GM21717 (cell line): ENCODE data around the gene JAKMIP3.

Source experiments
- ATAC-seq: cut with Tn5 transposase; IDR thresholded peaks from one replicate; pipeline ENCODE4 v1.9.1; 2021; ENCODE audit warnings: mild to moderate bottlenecking, moderate library complexity; ENCODE audit not compliant: unreplicated experiment

JAKMIP3 gene

GRCh38 chr10:132043861-132044695 lies 21.7 kb upstream of the JAKMIP3 start:
- ATAC-seq: no peak

GRCh38 chr10:132044803-132045202 lies 20.9 kb upstream of the JAKMIP3 start:
- ATAC-seq: no peak

- ATAC-seq: no peak
Observed at GRCh38 chr10:132045324-132045723, 20.4 kb upstream of the JAKMIP3 start.

- no peak for ATAC-seq
Observed at GRCh38 chr10:132047575-132048293, 18.0 kb upstream of the JAKMIP3 start.

- ATAC-seq: no peak
Observed at GRCh38 chr10:132048294-132048667, 17.5 kb upstream of the JAKMIP3 start.

- ATAC-seq: no peak
Observed at GRCh38 chr10:132050191-132050590, 15.6 kb upstream of the JAKMIP3 start.

- ATAC-seq: no peak
Observed at GRCh38 chr10:132052124-132052523, 13.6 kb upstream of the JAKMIP3 start.

- no peak for ATAC-seq
Observed at GRCh38 chr10:132054564-132054963, 11.2 kb upstream of the JAKMIP3 start.

GRCh38 chr10:132055616-132056015 lies 10.1 kb upstream of the JAKMIP3 start:
- no peak for ATAC-seq

- no peak for ATAC-seq
Observed at GRCh38 chr10:132056663-132057062, 9.1 kb upstream of the JAKMIP3 start.

- no peak for ATAC-seq
Observed at GRCh38 chr10:132057191-132057681, 8.5 kb upstream of the JAKMIP3 start.

GRCh38 chr10:132058111-132058745 lies 7.5 kb upstream of the JAKMIP3 start:
- ATAC-seq: no peak

- no peak for ATAC-seq
Observed at GRCh38 chr10:132058793-132059759, 6.7 kb upstream of the JAKMIP3 start.

- no peak for ATAC-seq
Observed at GRCh38 chr10:132059760-132060508, 5.8 kb upstream of the JAKMIP3 start.

GRCh38 chr10:132061030-132061429 lies 4.7 kb upstream of the JAKMIP3 start:
- ATAC-seq: no peak

- ATAC-seq: no peak
Observed at GRCh38 chr10:132061465-132061864, 4.3 kb upstream of the JAKMIP3 start.

- no peak for ATAC-seq
Observed at GRCh38 chr10:132062116-132062515, 3.6 kb upstream of the JAKMIP3 start.

GRCh38 chr10:132062641-132063390 lies 2.9 kb upstream of the JAKMIP3 start:
- ATAC-seq: no peak

- ATAC-seq: no peak
Observed at GRCh38 chr10:132063432-132063831, 2.3 kb upstream of the JAKMIP3 start.
